HFF-Myc (cell line): ENCODE data around the gene DEFB132.

Experiments used
- DNase-seq: peaks from one replicate; pipeline ENCODE4 v3.0.0-alpha.2; 2011; ENCODE audit warnings: low read depth; ENCODE audit errors: extremely low read depth
- H3K4me3 ChIP-seq: replicated peaks from 2 replicates; pipeline ENCODE4 v1.5.1; 2011; ENCODE audit warnings: low read depth, mild to moderate bottlenecking, control low read depth, low read length
- TF ChIP-seq, protein P1 (sequence below): IDR thresholded peaks from 2 replicates; pipeline ENCODE4 v1.5.1; 2012; ENCODE audit warnings: mild to moderate bottlenecking, low read depth, low read length, control low read depth; ENCODE audit errors: missing control alignments

The DEFB132 gene

DNA sequence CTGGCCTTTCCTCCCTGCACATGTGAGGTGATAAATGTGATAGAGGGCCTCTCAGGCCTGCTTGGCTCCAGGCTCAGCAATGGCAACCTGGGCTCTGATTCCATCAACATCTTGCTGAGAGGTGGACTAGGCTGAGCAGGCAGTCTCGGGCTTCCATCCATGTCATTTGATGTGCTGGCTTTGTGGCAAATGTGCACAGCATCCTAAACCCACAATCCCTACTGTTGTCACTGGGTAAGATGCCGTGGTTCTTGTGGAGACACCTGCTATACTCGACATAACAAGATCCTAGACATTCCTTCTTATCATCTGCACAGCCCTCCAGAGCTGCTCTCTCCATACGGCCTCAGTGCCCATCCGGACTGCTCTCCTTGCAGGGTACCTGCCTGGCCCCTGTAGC, 37.1 kb downstream of the DEFB132 start:
- TF ChIP-seq, protein P1, sequence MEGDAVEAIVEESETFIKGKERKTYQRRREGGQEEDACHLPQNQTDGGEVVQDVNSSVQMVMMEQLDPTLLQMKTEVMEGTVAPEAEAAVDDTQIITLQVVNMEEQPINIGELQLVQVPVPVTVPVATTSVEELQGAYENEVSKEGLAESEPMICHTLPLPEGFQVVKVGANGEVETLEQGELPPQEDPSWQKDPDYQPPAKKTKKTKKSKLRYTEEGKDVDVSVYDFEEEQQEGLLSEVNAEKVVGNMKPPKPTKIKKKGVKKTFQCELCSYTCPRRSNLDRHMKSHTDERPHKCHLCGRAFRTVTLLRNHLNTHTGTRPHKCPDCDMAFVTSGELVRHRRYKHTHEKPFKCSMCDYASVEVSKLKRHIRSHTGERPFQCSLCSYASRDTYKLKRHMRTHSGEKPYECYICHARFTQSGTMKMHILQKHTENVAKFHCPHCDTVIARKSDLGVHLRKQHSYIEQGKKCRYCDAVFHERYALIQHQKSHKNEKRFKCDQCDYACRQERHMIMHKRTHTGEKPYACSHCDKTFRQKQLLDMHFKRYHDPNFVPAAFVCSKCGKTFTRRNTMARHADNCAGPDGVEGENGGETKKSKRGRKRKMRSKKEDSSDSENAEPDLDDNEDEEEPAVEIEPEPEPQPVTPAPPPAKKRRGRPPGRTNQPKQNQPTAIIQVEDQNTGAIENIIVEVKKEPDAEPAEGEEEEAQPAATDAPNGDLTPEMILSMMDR = no peak
- H3K4me3 ChIP-seq = no peak overlapping the region
- DNase-seq = no peak

DNA sequence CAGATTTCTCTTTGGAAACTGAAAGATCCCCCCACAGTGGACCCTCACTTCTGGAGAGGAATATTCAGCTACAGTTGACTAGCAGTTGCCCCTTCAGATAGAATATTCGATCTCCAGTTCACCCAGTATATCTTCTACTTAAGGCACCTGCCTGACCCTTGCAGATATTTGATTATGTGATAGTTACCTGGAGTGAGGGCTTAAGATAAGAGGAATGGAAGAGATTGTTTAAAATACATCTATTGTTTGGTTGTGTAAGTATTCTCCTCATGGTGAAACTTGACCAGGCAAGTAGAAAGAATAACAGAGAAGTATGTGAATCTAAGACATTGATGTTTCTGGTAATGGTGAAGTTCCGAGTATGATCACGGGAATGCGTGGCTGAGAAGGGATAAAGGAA, 38.3 kb downstream of the DEFB132 start:
- no peak for DNase-seq
- TF ChIP-seq, protein P1 = no peak
- H3K4me3 ChIP-seq = no peak overlapping the region

DNA sequence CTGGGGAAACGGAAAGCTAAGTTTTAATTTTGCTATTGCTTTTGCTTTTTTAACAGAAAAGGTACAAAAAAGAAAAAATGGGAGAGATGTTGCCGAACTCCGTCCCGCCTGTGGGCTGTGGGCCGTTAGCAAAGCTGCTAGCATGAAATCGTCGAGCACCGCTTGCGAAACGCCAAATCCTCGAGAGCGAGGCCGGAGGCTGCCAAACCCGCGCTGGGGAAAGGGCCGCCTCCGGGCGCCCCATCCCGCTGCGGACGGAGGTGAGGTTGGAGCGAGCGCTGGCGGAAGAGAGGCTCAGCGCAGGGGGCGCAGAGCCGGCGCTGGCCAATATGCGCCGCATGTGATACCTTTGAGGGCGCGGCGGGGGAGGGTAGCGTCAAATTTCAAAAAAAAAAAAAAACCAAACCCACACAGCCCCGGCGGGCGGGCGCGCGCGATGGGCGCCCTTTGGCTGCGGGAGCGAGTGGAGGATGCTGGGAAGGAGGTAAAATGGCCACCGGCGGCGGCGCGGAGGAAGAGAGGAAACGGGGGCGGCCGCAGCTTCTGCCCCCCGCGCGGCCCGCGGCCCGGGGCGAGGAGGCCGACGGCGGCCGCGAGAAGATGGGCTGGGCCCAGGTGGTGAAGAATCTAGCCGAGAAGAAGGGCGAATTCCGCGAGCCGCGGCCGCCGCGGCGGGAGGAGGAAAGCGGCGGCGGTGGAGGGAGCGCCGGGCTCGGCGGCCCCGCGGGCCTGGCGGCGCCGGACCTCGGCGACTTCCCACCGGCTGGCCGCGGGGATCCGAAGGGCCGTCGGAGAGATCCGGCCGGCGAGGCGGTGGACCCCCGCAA, 39.8 kb downstream of the DEFB132 start, which contains the start of gene ZCCHC3:
ZCCHC3 (plus strand) TSS at position 473 of the 827 bp plus-strand sequence; CDS start at position 490, 17 bp downstream.
- TF ChIP-seq, protein P1 = no peak
- peak within 1 kb of the TSS; percentile 75 for H3K4me3 ChIP-seq
- DNase-seq = peak; percentile 61

DNA sequence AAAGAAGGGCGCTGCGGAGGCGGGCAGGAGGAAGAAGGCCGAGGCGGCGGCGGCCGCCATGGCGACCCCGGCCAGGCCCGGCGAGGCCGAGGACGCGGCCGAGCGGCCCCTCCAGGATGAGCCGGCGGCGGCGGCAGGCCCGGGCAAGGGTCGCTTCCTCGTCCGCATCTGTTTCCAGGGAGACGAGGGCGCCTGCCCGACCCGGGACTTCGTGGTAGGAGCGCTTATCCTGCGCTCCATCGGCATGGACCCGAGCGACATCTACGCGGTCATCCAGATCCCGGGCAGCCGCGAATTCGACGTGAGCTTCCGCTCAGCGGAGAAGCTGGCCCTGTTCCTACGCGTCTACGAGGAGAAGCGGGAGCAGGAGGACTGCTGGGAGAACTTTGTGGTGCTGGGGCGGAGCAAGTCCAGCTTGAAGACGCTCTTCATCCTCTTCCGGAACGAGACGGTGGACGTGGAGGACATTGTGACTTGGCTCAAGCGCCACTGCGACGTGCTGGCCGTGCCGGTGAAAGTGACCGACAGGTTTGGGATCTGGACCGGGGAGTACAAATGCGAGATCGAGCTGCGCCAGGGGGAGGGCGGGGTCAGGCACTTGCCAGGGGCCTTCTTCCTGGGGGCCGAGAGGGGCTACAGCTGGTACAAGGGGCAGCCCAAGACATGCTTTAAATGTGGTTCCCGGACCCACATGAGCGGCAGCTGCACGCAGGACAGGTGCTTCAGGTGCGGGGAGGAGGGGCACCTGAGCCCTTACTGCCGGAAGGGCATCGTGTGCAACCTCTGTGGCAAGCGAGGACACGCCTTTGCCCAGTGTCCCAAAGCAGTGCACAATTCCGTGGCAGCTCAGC, 40.6 kb downstream of the DEFB132 start:
- TF ChIP-seq, protein P1 = no peak
- DNase-seq = no peak
- peak overlapping the region; percentile 75 for H3K4me3 ChIP-seq

- no peak for DNase-seq
- TF ChIP-seq, protein P1 = no peak
- peak overlapping the region; percentile 75 for H3K4me3 ChIP-seq
Observed at GRCh38 chr20:298776-299391, 41.4 kb downstream of the DEFB132 start.

GRCh38 chr20:300345-300990, 42.9 kb downstream of the DEFB132 start:
- peak overlapping the region; percentile 75 for H3K4me3 ChIP-seq

More at GRCh38 chr20:300345-300990, 42.9 kb downstream of the DEFB132 start:
- TF ChIP-seq, protein P1 = no peak
- no peak for DNase-seq
